Ectodermal cell (in vitro differentiated cells): ENCODE measurements around the gene TXNL1.

Experiments used
- H3K27ac ChIP-seq: 2 replicates; pipeline ENCODE4 v1.7.0; 2013; ENCODE audit warnings: mild to moderate bottlenecking, low read depth, low read length; ENCODE audit not compliant: insufficient read depth, poor library complexity, severe bottlenecking
- H3K27me3 ChIP-seq: 2 replicates; pipeline ENCODE4 v1.7.0; 2013; ENCODE audit warnings: mild to moderate bottlenecking, low read length; ENCODE audit not compliant: insufficient read depth, control insufficient read depth, poor library complexity, severe bottlenecking
- H3K36me3 ChIP-seq: one replicate; pipeline ENCODE4 v1.7.0; 2013; ENCODE audit warnings: low read length; ENCODE audit not compliant: control insufficient read depth, insufficient read depth
- H3K4me1 ChIP-seq: one replicate; pipeline ENCODE4 v1.7.0; 2013; ENCODE audit warnings: low read length; ENCODE audit not compliant: control insufficient read depth, insufficient read depth
- H3K4me3 ChIP-seq: 2 replicates; pipeline ENCODE4 v1.7.0; 2013; ENCODE audit warnings: low read depth, low read length, control low read depth; ENCODE audit not compliant: insufficient read depth
- H3K9me3 ChIP-seq: 2 replicates; pipeline ENCODE4 v1.7.0; 2013; ENCODE audit warnings: mild to moderate bottlenecking, low read length, moderate library complexity; ENCODE audit not compliant: control insufficient read depth
- WGBS, 2 experiments: methylation state at CpG; one replicate each; pipeline ENCODE4 v1.1.7; 2013; ENCODE audit warnings: missing lambda C conversion rate in 2 of 2; 5-methylcytosine and 5-hydroxymethylcytosine counted together

The TXNL1 gene

GRCh38 chr18:56570978-56571377 lies 67.4 kb downstream of the TXNL1 start:
- no peak overlapping the region for H3K27ac ChIP-seq
- H3K27me3 ChIP-seq, result no peaks in the 10 kb centered on the region
- 92 to 94% methylated on average over 3 of the region's 3 CpGs for WGBS, 2 experiments
- H3K4me3 ChIP-seq, result no peak overlapping the region
- H3K4me1 ChIP-seq, result peaks cover under 1% of the 10 kb centered on the region
- no peaks in the 10 kb centered on the region for H3K9me3 ChIP-seq
- H3K36me3 ChIP-seq, result no peaks in the 10 kb centered on the region

DNA sequence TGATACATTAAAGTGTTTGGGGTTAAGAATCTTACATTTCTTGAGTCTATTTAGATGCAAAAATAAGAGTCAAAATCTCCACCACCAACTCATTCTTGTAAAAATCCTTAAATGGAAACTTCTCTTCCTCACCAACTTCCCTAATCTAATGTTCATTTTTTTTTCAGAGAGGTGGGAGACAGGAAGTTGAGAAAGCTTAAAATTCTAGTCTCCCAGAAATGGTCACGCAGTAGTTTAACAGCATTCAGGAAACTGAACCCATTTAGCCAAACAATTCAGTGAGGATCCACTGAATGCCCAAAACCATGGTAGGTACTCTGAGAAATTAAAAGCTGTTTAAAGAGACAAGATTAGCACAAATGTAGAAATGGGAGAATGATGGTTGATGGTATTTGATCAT lies 69.0 kb downstream of the TXNL1 start:
- WGBS, 2 experiments, result 67 to 98% methylated on average over 1 of the region's 1 CpG
- Histone ChIP-seq H3K27ac (no peak overlapping the region), H3K27me3 (no peaks in the 10 kb centered on the region), H3K4me3 (no peak overlapping the region), H3K4me1 (peaks cover 6% of the 10 kb centered on the region), H3K9me3 (no peaks in the 10 kb centered on the region), H3K36me3 (no peaks in the 10 kb centered on the region)

DNA sequence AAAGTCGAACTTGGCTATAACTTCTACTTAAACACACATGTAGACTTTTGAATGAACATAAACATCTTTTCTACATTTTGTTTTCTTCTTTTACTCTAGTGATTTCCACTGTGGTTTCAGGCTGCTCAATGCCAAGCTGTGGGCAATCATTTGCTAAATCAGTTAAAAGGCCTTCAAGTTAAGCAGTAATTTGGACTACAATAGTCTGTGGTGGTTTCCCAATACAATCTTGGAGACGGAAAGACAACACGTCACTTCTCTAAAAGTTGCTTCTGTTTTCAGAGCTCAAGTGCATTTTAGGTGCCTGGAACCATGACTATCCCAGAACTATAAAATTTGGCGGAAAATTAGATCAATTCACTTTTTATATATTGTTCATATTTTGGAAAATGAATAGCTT lies 69.4 kb downstream of the TXNL1 start:
- Histone ChIP-seq H3K9me3 (no peaks in the 10 kb centered on the region), H3K4me1 (peaks cover 6% of the 10 kb centered on the region), H3K27ac (no peak overlapping the region), H3K4me3 (no peak overlapping the region), H3K36me3 (no peaks in the 10 kb centered on the region), H3K27me3 (no peaks in the 10 kb centered on the region)
- WGBS, 2 experiments, result 89 to 92% methylated on average over 3 of the region's 4 CpGs

DNA sequence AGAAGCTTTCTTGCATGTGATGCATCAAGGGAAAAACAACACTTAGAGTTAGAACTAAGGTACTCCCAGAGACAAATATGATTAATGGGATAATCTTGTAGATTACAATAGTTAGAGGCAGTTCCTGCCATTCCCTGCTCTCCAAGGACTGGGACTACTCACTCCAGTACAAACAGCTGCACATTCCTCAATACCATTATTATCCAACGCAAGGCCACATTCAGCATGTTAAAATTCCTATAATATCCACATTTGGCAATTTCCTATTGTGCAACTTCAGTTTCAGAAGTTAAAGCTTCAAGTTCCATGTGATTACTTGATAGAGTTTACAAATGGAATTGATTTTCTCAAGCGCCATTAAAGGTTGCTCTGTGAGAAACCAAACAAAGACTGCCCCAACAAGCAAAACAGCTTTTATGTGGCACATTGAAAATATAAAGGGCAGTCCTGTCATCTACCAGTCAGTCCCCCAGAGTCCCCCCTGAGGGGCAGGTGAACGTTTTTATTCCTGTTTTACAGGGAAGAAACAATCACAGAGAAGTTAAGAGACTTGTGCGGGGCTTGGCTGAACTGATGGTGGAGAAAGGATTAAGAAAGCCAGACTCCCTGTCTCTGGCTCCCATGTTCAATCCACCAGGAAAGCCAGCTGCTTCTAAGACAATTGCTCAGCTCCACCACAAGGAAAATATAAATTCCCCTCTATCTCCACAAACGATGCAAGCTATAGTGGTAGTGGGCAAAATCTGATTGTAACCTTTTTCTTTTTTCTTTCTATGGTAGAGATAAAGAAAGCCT lies 72.6 kb downstream of the TXNL1 start:
- WGBS, 2 experiments, result 79 to 83% methylated on average over 5 of the region's 5 CpGs
- Histone ChIP-seq H3K9me3 (no peaks in the 10 kb centered on the region), H3K36me3 (no peaks in the 10 kb centered on the region), H3K4me3 (no peak overlapping the region), H3K27ac (peak overlapping the region; percentile 26), H3K27me3 (no peaks in the 10 kb centered on the region), H3K4me1 (peaks cover 6% of the 10 kb centered on the region)

- no peak overlapping the region for H3K27ac ChIP-seq
- H3K4me1 ChIP-seq, result peaks cover 6% of the 10 kb centered on the region
- H3K27me3 ChIP-seq, result no peaks in the 10 kb centered on the region
- 93 to 96% methylated on average over 6 of the region's 6 CpGs for WGBS, 2 experiments
- no peak overlapping the region for H3K4me3 ChIP-seq
- no peaks in the 10 kb centered on the region for H3K9me3 ChIP-seq
- no peaks in the 10 kb centered on the region for H3K36me3 ChIP-seq
Observed at GRCh38 chr18:56565046-56565445, 73.3 kb downstream of the TXNL1 start.

DNA sequence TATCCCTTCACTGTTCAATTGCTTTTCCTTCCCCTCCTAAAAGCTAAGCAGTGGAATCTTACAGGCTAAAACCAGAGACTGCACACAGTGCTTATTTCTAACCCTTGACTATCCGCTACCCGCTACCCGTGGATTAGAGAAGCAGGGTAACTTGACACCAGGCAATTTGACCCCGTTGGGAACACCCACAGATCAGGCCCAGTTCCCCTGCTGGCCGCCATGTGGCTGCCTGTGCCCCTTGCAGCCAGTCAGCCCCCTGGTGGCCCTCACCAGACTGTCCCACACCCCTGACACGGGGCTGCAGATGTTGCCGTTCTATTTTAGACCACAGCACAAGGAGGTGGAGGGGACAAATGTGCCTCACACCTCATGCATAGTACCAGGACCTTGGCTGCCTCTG lies 74.8 kb downstream of the TXNL1 start:
- 50 to 51% methylated on average over 7 of the region's 7 CpGs for WGBS, 2 experiments
- Histone ChIP-seq H3K27ac (no peak overlapping the region), H3K4me3 (no peak overlapping the region)

DNA sequence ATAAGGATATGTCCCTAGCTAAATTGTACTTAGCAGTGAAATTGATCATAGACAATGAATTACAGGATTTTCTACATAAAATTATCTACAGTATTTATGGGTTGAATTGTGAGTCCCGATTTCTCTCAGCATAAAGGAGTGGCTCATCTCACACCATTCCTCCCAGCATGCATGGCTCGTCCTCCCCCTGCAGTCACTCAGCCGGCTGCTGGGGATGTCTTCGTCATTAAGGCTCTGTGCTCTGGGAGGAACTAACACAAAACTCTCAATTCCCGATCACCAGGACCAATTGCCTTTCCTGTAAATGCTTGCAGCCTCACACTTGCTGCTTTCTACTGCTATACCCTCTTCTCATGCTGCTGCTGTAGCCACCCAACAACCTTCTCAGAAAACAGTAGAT lies 75.9 kb downstream of the TXNL1 start:
- 58 to 64% methylated on average over 5 of the region's 5 CpGs for WGBS, 2 experiments
- peaks cover 6% of the 10 kb centered on the region for H3K4me1 ChIP-seq
- H3K4me3 ChIP-seq, result no peak overlapping the region
- H3K27ac ChIP-seq, result no peak overlapping the region
- no peaks in the 10 kb centered on the region for H3K36me3 ChIP-seq
- no peaks in the 10 kb centered on the region for H3K27me3 ChIP-seq
- H3K9me3 ChIP-seq, result no peaks in the 10 kb centered on the region

More for the DNA sequence above, 74.8 kb downstream of the TXNL1 start:
- Histone ChIP-seq H3K9me3 (no peaks in the 10 kb centered on the region), H3K27me3 (no peaks in the 10 kb centered on the region), H3K4me1 (peaks cover 6% of the 10 kb centered on the region), H3K36me3 (no peaks in the 10 kb centered on the region)

DNA sequence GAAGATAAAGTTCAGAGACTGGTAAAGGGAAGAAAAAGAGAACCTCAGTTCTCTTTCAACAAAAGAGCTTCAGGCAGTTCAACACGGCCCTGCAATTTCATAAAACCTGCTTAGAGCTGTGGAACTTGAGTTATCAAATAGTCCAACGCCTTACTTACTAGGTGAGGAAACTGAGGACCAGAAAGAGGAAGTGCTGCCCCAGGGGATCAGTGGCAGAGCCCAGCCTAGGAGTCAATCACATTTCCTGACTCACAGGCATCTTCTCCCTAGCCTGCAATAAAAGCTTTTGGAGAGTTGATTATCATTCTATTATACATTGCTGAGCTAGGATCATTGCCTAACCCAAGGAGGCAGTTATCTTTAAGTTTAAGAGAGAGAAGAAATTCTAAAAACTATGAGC lies 77.4 kb downstream of the TXNL1 start:
- Histone ChIP-seq H3K4me1 (peaks cover 5% of the 10 kb centered on the region), H3K36me3 (no peaks in the 10 kb centered on the region), H3K27ac (no peak overlapping the region), H3K4me3 (no peak overlapping the region), H3K27me3 (no peaks in the 10 kb centered on the region), H3K9me3 (no peaks in the 10 kb centered on the region)
- WGBS, 2 experiments, result 97 to 100% methylated on average over 2 of the region's 2 CpGs

GRCh38 chr18:56559044-56559443 lies 79.3 kb downstream of the TXNL1 start:
- no peak overlapping the region for H3K4me3 ChIP-seq
- WGBS, 2 experiments, result 93 to 96% methylated on average over 5 of the region's 6 CpGs
- H3K4me1 ChIP-seq, result no peaks in the 10 kb centered on the region
- no peaks in the 10 kb centered on the region for H3K9me3 ChIP-seq
- no peaks in the 10 kb centered on the region for H3K27me3 ChIP-seq
- H3K27ac ChIP-seq, result no peak overlapping the region
- H3K36me3 ChIP-seq, result no peaks in the 10 kb centered on the region

GRCh38 chr18:56556907-56557306 lies 81.5 kb downstream of the TXNL1 start:
- 93 to 100% methylated on average over 1 of the region's 1 CpG for WGBS, 2 experiments
- no peaks in the 10 kb centered on the region for H3K36me3 ChIP-seq
- no peak overlapping the region for H3K4me3 ChIP-seq
- H3K27ac ChIP-seq, result no peak overlapping the region
- no peaks in the 10 kb centered on the region for H3K27me3 ChIP-seq
- no peaks in the 10 kb centered on the region for H3K9me3 ChIP-seq
- peaks cover 4% of the 10 kb centered on the region for H3K4me1 ChIP-seq
